GM21825 (cell line): ENCODE measurements around the gene ITGAV.

Source experiments
- ATAC-seq: cut with Tn5 transposase; IDR thresholded peaks from one replicate; pipeline ENCODE4 v1.9.1; 2021; ENCODE audit warnings: mild to moderate bottlenecking, moderate library complexity; ENCODE audit not compliant: unreplicated experiment

ITGAV gene

GRCh38 chr2:186573531-186573930 lies 16.3 kb upstream of the ITGAV start:
- no peak for ATAC-seq

DNA sequence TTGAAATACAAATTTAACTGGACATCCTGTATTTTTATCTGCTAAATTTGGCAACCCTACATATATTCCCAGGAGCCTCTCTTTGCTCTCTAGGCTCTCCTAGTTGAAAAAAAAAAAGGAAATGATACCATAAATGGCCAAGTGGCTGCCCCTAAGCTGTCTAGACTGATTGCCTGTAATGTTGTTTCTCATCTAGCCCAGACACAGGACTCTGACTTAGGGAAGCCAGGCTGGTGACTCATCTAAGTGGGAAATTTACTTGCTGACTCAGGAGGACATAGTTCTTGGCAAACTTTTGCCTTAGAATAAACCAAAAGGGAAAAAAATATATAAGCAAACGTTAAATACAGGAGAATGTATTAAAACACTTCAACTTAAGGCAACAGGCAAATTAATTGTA lies 14.6 kb upstream of the ITGAV start:
- ATAC-seq, result no peak

DNA sequence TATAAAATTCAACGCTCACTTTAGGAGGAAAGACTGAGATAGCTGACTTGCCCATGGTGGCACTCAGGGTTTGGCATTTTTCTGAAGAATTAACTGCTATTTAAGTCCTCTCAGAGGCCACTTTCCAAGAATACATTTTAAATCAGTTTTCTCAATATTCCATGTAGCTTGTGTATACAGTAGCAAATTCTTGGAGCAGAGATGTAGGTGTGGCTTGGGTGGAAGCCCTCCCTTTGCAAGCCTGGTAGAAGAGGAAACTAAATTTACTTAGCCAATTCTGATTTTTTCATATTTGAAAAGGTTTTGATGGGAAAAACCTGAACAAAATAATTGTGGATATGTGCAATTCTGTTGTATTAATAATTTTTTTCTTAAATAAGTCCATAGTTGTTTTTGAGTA lies 14.0 kb upstream of the ITGAV start:
- ATAC-seq, result no peak

GRCh38 chr2:186576614-186577013 lies 13.2 kb upstream of the ITGAV start:
- no peak for ATAC-seq

DNA sequence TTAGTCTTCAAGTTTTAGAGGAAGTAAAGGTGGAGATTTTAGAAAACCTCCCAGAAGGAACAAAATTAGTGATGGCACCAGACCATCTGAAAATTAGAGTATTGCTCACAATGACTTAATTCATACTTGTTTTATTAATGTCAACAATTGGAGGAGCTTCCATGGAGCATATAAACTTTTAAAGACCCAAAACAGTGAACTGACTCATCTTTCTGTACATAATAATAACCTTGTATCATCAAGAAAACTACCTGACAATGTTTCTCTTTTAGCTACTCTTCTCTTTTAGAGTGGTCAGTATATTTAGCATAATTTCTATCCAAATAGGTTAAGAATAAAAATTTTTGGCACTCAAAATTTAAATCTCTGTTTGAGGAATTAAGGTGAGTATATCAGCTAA lies 7.2 kb upstream of the ITGAV start:
- no peak for ATAC-seq

DNA sequence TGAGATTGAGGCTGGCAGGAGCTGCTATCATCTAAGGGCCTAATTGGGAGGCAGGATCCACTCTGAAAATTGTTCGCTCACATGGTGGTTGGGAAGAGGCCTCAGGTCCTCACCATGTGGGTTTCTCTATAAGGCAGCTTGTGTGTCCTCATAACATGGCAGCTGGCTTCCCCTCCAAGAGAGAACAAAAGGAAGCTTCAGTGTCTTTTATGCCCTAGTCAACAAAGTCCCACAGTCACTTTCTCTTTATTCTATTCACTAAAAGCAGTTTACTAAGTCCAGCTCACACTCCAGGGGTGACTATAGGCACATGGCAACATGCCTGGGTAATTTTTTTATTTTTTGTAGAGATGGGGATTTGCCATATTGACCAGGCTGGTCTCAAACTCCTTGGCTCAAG lies 5.8 kb upstream of the ITGAV start:
- no peak for ATAC-seq

GRCh38 chr2:186588421-186588820 lies 1.4 kb upstream of the ITGAV start:
- ATAC-seq, result no peak

DNA sequence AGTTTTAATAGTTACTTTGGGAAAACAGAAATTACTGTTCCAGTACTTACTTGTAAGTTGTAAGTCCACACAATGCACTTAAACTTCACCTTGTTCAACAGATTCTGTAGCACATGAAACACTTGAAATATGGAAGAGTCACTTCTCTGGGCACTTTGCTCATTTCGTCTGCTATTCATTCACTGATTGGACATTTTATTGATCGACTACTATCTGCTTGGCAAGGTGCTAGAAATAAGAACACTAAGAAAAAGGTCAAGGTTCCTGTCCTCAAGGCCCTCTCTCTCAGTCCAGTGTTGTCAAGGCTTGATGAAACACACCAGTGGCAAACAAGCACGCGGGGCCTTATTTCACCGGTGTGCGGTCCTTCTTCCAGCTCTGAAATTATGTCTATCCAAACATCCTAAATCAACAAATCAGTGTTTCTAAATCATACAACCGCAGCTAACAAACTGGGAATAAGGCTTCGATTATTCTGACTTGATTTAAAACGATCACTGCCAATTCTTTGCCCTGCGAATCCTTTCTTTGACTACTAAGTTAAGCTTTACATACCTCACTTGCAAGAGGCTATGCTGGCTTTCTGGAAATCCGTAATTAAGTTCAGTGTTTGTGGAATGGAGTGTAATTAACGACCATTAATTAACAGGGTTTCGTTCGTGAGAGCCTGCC lies 780 bp upstream of the ITGAV start:
- ATAC-seq, result no peak

DNA sequence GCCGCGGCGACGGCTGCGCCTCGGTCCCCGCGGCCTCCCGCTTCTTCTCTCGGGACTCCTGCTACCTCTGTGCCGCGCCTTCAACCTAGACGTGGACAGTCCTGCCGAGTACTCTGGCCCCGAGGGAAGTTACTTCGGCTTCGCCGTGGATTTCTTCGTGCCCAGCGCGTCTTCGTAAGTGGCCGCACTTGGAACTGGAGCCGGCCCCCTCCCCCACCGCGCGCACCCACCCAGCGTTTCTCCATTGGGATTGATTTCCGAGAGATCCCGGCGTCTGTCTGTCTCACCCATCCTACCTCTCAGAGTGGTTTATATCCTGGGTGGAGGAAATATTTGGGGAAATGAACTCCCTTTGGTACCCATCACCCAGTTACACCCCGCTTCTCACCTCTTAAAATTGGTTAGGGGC lies 498 bp downstream of the ITGAV start:
- ATAC-seq, result no peak

- peak; percentile 21 for ATAC-seq
These were observed 1.1 kb downstream of the ITGAV start for GRCh38 chr2:186590759-186591505.

GRCh38 chr2:186591506-186591890 lies 1.6 kb downstream of the ITGAV start:
- no peak for ATAC-seq

DNA sequence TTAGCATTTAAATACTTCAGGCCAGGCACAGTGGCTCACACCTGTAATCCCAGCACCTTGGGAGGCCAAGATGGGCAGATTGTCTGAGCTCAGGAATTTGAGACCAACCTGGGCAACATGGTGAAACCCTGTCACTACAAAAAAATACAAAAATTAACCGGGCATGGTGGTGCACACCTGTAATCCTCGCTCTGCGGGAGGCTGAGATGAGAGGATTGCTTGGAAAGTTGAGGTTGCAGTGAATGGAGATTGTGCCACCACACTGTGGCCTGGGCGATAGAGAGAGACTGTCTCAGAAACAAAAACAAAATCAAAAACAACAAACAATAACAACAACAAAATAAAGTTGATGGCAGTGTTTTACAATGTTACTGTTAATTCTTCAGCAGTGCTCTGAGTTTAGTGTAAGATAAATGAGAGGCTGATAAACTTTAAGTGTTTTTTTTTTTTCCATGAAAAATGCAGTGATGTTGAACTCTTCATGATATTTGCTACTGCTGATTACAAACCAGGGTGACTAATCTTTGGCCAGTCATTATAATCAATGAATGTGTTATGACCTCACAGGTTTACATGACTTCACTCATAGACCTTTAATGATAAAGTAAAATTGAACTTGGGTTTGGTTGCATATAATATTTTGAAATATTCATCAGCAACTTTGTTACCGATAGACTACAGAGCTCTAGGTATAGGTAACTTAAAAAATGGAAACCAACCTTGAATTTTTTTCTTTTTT lies 2.5 kb downstream of the ITGAV start:
- ATAC-seq, result no peak

DNA sequence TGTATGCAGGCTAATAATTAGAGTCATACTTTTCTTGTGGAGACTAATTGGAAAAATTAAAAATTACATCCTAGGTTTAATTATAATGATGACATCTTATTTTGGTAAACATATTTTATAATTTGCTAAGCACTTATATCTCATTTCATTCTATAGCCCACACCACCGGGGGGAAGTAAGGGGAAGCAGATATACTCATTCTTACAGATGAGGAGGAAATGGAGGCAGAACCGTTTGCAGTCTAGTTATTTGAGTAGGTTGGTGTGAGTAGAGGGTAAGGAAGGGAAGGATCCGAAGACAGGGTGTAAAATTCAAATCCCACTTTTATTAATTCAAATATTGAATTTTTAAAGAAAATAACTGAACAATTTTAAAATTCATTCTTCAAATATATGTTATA lies 3.7 kb downstream of the ITGAV start:
- no peak for ATAC-seq

DNA sequence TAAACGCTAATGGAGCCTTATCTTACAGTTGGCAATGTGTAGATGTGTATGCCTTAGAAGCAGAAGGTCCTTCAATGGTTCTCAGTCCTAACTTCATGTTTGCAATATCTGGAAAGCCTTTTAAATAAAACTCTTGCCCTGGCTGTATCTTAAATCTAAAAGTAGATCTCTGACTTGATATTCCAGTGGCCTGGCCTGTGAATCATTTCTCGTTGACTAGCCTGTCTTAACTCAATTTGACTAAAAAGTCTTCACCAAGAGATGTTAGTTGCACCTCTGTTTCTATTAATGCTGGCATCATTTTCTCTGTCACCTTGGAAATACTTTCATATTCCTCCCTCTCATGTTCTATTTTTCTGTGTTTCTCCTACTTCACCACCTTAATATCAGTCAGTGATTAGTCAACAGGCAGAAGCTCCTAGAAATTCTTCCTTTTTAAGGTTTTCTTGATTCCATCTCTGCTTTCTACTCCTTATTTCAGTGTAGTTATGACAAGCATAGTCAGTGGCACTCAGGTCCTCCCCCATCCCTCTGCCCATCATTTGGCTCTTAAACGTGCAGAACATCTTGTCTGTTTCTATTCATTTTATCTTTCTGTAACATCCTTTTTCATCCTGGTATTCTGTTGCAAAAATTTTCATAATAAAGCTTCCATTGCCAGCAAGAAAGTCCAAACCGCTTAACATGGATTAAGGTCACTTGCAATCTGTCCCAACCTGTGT lies 4.3 kb downstream of the ITGAV start:
- no peak for ATAC-seq

GRCh38 chr2:186595219-186595618 lies 5.4 kb downstream of the ITGAV start:
- ATAC-seq, result no peak

DNA sequence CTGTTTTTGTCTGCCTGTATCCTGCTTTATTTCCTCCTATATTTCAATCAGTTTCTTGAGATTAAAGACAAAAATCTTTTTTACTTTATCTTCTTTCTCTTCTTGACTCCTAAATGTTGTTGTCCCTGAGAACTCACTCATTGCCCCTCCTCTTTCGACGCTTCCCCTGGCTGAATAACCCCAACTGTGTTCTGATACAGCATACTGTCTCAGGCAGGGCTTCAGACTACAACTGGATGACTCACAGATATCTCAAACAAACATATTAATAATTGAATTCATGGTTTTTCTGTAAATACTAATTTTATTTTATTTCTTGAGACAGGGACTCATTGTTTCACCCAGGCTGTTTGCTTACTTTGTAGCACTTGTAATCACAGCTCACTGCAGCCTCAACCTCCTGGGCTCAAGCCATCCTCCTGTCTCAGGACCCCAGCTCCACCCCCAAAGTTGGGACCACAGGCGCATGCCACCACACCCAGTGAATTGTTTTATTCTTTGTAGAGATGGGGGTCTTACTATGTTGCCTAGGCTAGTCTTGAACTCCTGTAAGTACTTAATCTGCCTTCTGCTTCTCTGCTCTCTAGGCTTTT lies 9.4 kb downstream of the ITGAV start:
- ATAC-seq, result no peak

DNA sequence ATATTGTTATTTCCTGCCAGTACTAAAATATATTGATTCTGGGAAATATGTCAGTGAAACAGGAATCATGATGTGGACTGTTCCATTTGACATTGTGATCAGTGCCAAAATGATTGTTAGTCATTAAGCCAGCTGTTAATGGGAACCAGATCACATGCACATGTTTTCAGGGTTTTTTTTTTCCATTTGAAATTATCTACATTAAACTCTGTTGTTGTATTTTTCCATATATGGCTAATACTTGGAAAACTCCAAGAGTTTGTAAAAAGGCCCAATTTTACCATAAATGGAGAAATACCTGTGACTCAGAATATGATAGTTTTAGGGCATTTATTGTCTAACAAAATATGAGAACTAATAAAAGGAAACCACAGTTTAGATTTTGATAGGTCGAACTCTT lies 13.4 kb downstream of the ITGAV start:
- ATAC-seq, result no peak

- no peak for ATAC-seq
These were observed 15.2 kb downstream of the ITGAV start for GRCh38 chr2:186605041-186605440.

DNA sequence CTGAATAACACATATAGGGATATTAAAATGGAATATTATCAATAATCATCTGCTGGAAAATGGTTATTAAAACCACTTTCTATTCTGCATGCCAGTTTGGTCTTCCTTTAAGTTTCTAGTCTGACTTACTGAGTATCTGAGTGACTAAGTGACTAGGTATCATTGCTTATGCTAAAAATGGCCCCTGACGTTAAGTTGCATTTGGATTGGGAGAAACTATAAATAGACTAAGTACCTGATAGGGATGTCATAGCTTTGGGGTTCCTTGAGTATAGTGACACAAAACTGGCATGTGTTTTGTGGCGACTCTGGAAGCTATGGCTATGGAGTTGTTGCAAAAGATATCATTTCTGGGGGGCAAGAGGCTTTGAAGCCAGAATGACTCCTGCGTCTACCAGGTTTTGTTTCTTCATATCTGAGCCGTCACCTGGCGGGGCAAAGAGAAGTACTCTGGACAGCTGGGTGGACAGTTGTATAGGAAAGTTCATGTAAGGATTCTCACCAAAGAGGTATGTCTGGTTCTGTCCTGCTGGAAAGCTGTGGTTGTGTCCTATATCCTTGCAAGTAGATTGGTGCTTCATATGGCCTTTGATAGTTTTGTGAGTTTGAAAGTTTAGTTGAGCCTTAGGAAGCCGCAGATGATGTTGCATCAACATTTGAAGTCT lies 17.9 kb downstream of the ITGAV start:
- ATAC-seq, result no peak

DNA sequence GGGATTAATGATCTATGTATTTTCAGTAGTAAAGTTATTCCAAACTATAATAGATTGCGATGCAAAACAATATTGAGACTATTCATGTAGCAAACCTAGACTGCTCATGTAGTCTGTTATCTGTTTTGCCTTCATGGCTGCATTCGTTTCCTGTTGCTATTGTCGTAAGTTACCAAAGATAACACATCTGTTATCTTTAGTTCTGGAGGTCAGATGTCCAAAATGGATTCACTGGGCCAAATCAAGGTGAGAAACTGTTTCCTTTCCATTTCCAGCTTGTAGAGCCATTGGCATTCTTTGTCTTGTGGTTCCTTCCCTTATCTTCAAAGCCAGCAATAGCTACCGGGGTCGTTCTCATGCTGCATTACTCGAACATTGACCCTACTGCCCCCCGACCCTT lies 20.9 kb downstream of the ITGAV start:
- ATAC-seq, result no peak

DNA sequence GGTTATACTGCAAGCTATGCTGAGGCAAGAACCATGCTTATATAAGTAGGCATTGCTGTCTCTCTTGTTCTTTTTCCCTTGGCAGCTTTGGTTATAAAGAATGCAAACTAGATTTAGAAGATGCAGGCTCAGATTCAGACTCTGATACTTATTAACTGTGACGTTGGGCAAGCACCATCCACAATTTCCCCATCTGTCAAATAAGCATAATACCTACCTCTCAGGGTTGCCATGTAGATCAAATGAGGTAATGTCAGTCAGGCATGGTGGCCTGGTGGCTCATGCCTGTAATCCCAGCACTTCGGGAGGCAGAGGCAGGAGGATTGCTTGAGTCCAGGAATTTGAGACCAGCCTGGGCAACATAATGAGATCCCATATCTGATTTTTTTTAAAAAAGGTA lies 21.7 kb downstream of the ITGAV start:
- ATAC-seq, result no peak
